ENCODE measurements around the gene FN3K.

GRCh38 chr17:82751571-82752370, 16.4 kb downstream of the FN3K start, which contains the start of gene TBCD:
- TF ChIP-seq POLR2A (IDR thresholded peaks at IDR 0.05) (peak; percentile 37 to 60), CTCF (IDR thresholded peaks at IDR 0.05 in 4 of 5, conservative IDR thresholded peaks at IDR 0.05 in 1 of 5) (peak in 1 of 5 experiments; percentile 29)

All from gastrocnemius medialis (tissue), 4 donors.